ENCODE results near the gene ISCA1.
"Not testable (repeated sequence)": the region's sequence is repeated elsewhere in the genome, so short reads cannot be mapped to it uniquely, and the experiment has no call there.

The ISCA1 gene

GRCh38 chr9:86298873-86299272 lies 16.5 kb upstream of the ISCA1 start:
- no peak for TF ChIP-seq HIC1 (tag by site-specific recombination; IDR thresholded peaks at IDR 0.05)
- no peak for TF ChIP-seq ZBTB49 (tag by site-specific recombination; IDR thresholded peaks at IDR 0.05; ENCODE audit: low read depth)
- TF ChIP-seq ZNF488 (tag by site-specific recombination; IDR thresholded peaks at IDR 0.05), result no peak
- no peak for TF ChIP-seq ZBTB11 (tag by site-specific recombination; conservative IDR thresholded peaks at IDR 0.05; ENCODE audit: low read depth)
- TF ChIP-seq, protein P1, sequence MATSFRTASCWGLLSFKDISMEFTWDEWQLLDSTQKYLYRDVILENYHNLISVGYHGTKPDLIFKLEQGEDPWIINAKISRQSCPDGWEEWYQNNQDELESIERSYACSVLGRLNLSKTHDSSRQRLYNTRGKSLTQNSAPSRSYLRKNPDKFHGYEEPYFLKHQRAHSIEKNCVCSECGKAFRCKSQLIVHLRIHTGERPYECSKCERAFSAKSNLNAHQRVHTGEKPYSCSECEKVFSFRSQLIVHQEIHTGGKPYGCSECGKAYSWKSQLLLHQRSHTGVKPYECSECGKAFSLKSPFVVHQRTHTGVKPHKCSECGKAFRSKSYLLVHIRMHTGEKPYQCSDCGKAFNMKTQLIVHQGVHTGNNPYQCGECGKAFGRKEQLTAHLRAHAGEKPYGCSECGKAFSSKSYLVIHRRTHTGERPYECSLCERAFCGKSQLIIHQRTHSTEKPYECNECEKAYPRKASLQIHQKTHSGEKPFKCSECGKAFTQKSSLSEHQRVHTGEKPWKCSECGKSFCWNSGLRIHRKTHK (tag by site-specific recombination; IDR thresholded peaks at IDR 0.05), result no peak
- TF ChIP-seq ZNF366 (tag by site-specific recombination; conservative IDR thresholded peaks at IDR 0.05), result no peak
- TF ChIP-seq, protein P2, sequence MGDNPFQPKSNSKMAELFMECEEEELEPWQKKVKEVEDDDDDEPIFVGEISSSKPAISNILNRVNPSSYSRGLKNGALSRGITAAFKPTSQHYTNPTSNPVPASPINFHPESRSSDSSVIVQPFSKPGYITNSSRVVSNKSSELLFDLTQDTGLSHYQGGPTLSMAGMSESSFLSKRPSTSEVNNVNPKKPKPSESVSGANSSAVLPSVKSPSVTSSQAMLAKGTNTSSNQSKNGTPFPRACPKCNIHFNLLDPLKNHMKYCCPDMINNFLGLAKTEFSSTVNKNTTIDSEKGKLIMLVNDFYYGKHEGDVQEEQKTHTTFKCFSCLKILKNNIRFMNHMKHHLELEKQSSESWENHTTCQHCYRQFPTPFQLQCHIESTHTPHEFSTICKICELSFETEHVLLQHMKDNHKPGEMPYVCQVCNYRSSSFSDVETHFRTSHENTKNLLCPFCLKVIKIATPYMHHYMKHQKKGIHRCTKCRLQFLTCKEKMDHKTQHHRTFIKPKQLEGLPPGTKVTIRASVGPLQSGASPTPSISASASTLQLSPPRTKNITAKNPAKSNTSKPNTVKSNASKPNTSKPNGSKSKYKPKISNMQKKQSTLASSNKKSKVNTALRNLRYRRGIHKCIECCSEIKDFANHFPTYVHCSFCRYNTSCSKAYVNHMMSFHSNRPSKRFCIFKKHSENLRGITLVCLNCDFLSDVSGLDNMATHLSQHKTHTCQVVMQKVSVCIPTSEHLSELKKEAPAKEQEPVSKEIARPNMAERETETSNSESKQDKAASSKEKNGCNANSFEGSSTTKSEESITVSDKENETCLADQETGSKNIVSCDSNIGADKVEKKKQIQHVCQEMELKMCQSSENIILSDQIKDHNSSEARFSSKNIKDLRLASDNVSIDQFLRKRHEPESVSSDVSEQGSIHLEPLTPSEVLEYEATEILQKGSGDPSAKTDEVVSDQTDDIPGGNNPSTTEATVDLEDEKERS (tag by site-specific recombination; IDR thresholded peaks at IDR 0.05), result no peak
- no peak for TF ChIP-seq ZNF184 (tag by site-specific recombination; IDR thresholded peaks at IDR 0.05)
- TF ChIP-seq, protein P3, sequence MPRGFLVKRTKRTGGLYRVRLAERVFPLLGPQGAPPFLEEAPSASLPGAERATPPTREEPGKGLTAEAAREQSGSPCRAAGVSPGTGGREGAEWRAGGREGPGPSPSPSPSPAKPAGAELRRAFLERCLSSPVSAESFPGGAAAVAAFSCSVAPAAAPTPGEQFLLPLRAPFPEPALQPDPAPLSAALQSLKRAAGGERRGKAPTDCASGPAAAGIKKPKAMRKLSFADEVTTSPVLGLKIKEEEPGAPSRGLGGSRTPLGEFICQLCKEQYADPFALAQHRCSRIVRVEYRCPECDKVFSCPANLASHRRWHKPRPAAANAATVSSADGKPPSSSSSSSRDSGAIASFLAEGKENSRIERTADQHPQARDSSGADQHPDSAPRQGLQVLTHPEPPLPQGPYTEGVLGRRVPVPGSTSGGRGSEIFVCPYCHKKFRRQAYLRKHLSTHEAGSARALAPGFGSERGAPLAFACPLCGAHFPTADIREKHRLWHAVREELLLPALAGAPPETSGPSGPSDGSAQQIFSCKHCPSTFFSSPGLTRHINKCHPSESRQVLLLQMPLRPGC (tag by site-specific recombination; IDR thresholded peaks at IDR 0.05), result no peak
- no peak for TF ChIP-seq ZNF548 (tag by site-specific recombination; IDR thresholded peaks at IDR 0.05)
- TF ChIP-seq ZNF677 (tag by site-specific recombination; IDR thresholded peaks at IDR 0.05), result no peak
- no peak for TF ChIP-seq KLF8 (tag by site-specific recombination; IDR thresholded peaks at IDR 0.05)
- TF ChIP-seq ZNF146 (tag by site-specific recombination; IDR thresholded peaks at IDR 0.05), result no peak
- no peak for TF ChIP-seq ZNF391 (tag by site-specific recombination; IDR thresholded peaks at IDR 0.05; ENCODE audit: borderline replicate concordance, low read depth)
- no peak for TF ChIP-seq ZNF473 (tag by site-specific recombination; IDR thresholded peaks at IDR 0.05)
- TF ChIP-seq FEZF1 (tag by site-specific recombination; IDR thresholded peaks at IDR 0.05), result no peak
- ChIA-PET CTCF (interaction anchor here (0.9 to 1.6 kb wide), 2 partner anchors 96 to 316 kb away, joined by 3 to 4 read pairs; no protein-coding TSS in a partner anchor), POLR2A (no interaction called here)
- H3K4me3 ChIP-seq (ENCODE audit: low read depth, low read length), result no peak overlapping the region
- H3K27ac ChIP-seq (ENCODE audit: extremely low read depth, low read depth, low read length), result no peak overlapping the region
- H3K9me3 ChIP-seq (ENCODE audit: control insufficient read depth, insufficient read depth, low read depth, low read length), result no peaks in the 10 kb centered on the region
- H3K4me1 ChIP-seq (ENCODE audit: control insufficient read depth, insufficient read depth, low read length), result 0 out of 2 replicates have a peak, but pooled peaks cover 2% of the 10 kb centered on the region
- H3K36me3 ChIP-seq (ENCODE audit: control insufficient read depth in 2 of 2, insufficient read depth in 1 of 2, low read length in 2 of 2), result peaks cover 5 to 65% of the 10 kb centered on the region in 2 experiments

DNA sequence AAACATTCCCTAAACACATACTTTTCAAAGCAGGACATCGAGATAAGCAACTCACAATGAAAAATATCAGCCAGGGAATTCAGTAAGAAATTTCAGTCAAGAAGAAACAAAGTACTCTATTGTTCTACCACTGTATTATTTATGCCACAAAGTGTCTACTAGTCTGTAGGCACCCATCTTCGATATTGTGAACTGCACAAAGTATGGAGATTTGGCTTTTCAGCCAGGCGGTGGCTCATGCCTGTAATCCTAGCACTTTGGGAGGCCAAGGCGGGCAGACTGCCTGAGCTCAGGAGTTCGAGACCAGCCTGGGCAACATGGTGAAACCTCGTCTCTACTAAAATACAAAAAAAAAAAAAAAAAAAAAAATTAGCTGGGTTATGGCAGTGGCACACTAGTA lies 8.0 kb upstream of the ISCA1 start:
- H3K9me3 ChIP-seq (ENCODE audit: control insufficient read depth, insufficient read depth, low read depth, low read length); H3K4me3 ChIP-seq (ENCODE audit: low read depth, low read length); H3K36me3 ChIP-seq (ENCODE audit: control insufficient read depth in 2 of 2, insufficient read depth in 1 of 2, low read length in 2 of 2); H3K27ac ChIP-seq (ENCODE audit: extremely low read depth, low read depth, low read length); CTCF ChIA-PET; H3K4me1 ChIP-seq (ENCODE audit: control insufficient read depth, insufficient read depth, low read length): not testable (repeated sequence)
- POLR2A ChIA-PET, result interaction anchor here (1.2 kb wide), 1 partner anchor 8 kb away, joined by 6 read pairs; the partner anchor contains the start of gene ISCA1
